GM23338 (cell line): ENCODE data around the gene DHRSX.
"Not testable (repeated sequence)": the region's sequence is repeated elsewhere in the genome, so short reads cannot be mapped to it uniquely, and the experiment has no call there.

Experiments used
- EZH2 ChIP-seq: fragments of 200-600 bp; sonication (generic); IDR thresholded peaks from one replicate; pipeline ENCODE4 v1.8.0; 2017; ENCODE audit warnings: antibody characterized with exemption, mild to moderate bottlenecking, low read depth; ENCODE audit not compliant: unreplicated experiment
- EZH2phosphoT487 ChIP-seq: fragments of 200-600 bp; sonication (generic); IDR thresholded peaks from one replicate; pipeline ENCODE4 v1.8.1; 2018; ENCODE audit warnings: antibody characterized with exemption; ENCODE audit not compliant: unreplicated experiment

- TF ChIP-seq EZH2phosphoT487, EZH2: not testable (repeated sequence)
Observed at GRCh38 chrX:2240761-2241160, 260.0 kb downstream of the DHRSX start.
